Heart left ventricle (tissue), 16 donors: Measurements from ENCODE around the gene NUSAP1. TPM values are rescaled to one million over a fixed set of nuclear protein-coding genes. Genes with fewer than 3 reads are reported as not detected.
"Not testable (repeated sequence)": the region's sequence is repeated elsewhere in the genome, so short reads cannot be mapped to it uniquely, and the experiment has no call there.

Experiments used
- ATAC-seq, 4 donors: fragments of 200-7000 bp; cut with Tn5 transposase; one replicate each; pipeline ENCODE4 v1.9.1; 2020 to 2022; ENCODE audit warnings: moderate library complexity in 4 of 4, mild to moderate bottlenecking in 3 of 4, moderate number of reproducible peaks in 1 of 4
- DNase-seq, 5 donors: peaks; one replicate each; pipeline ENCODE4 v3.0.0-alpha.2; 2020
- H3K27ac ChIP-seq, 12 donors: fragments of 200-600 bp; sonication (generic) in 4 of 12; one replicate each; pipeline versions ENCODE4 v1.5.0 to v1.8.0; 2016 to 2022; ENCODE audit warnings: mild to moderate bottlenecking in 2 of 12
- H3K27me3 ChIP-seq, 9 donors: fragments of 200-600 bp; sonication (generic) in 2 of 9; one replicate each; pipeline versions ENCODE4 v1.5.1 to v1.8.0; 2016 to 2022; ENCODE audit warnings: mild to moderate bottlenecking in 3 of 9
- H3K36me3 ChIP-seq, 9 donors: fragments of 200-600 bp; sonication (generic) in 2 of 9; one replicate each; pipeline versions ENCODE4 v1.5.0 to v1.8.0; 2018 to 2022; ENCODE audit warnings: mild to moderate bottlenecking in 2 of 9
- H3K4me1 ChIP-seq, 12 donors: fragments of 200-600 bp; sonication (generic) in 4 of 12; one replicate each; pipeline versions ENCODE4 v1.5.0 to v1.8.0; 2016 to 2022; ENCODE audit warnings: mild to moderate bottlenecking in 3 of 12
- H3K4me3 ChIP-seq, 12 donors: fragments of 200-600 bp; sonication (generic) in 4 of 12; one replicate each; pipeline versions ENCODE4 v1.5.0 to v1.8.0; 2017 to 2022; ENCODE audit warnings: mild to moderate bottlenecking in 9 of 12, moderate library complexity in 4 of 12
- H3K9me3 ChIP-seq, 12 donors: fragments of 200-600 bp; sonication (generic) in 4 of 12; one replicate each; pipeline versions ENCODE4 v1.5.0 to v1.8.0; 2016 to 2022; ENCODE audit warnings: mild to moderate bottlenecking in 1 of 12
- POLR2A ChIP-seq, 2 donors: fragments of 450-650 bp; IDR thresholded peaks; one replicate each; pipeline ENCODE4 v1.6.1; 2017; ENCODE audit warnings: antibody characterized with exemption in 2 of 2, mild to moderate bottlenecking in 2 of 2, moderate library complexity in 2 of 2
- WGBS, 4 donors: extraction: QIAGEN DNeasy Blood & Tissue Kit in 2 of 4; methylation state at CpG; one replicate each; pipeline versions ENCODE4 v1.1.5 to v1.1.7; 2013 to 2018; 5-methylcytosine and 5-hydroxymethylcytosine counted together
- intact Hi-C, 10 donors: fragments of 100-400 bp; cut with DNase I; formaldehyde crosslinking; loops; one replicate each; pipeline versions ENCODE4 v1.11.1 to v1.14.2; 2022
- polyA plus RNA-seq, 2 donors: library from polyadenylated mRNA; stranded (reverse); fragments of 200-250 nt; gene quantifications; one replicate each; pipeline ENCODE4 v1.2.3, GENCODE V29; 2013
- total RNA-seq, 9 donors: library from RNA; depleted of rRNA in 2 of 9; stranded (reverse); fragments of >200 nt in 2 of 9; fragmentation: NEBNext Ultra II Directional in 3 of 9; extraction: Animal tissue kit (Norgen Biotek cat#: 25700) in 3 of 9; gene quantifications; one replicate each; pipeline versions ENCODE4 v1.1.0 to v1.2.4, GENCODE V29; 2016 to 2023
- TF ChIP-seq, protein P1 (sequence below), 12 donors: fragments of 200-600 bp; sonication (generic) in 4 of 12; IDR thresholded peaks; one replicate each; pipeline versions ENCODE4 v1.5.0 to v1.8.0; 2018 to 2022; ENCODE audit warnings: antibody characterized with exemption in 12 of 12, mild to moderate bottlenecking in 5 of 12
- donor health status: ischemic (EF 13 %, LVEDD 7.1; RV severe dilation, severe dysfunction).
- donor health status: healthy with polysubstance abuse.
- donor health status: DM: no; HTN: yes; CAD: no.
- donor health status: DM: no; HTN: no; CAD: no.
- donor health status: ischemic (EF 25% LVEDD 6.9; RV normal size, moderate dysfunction).
- donor health status: ischemic (EF 25% LVEDD 5.7; RV mildly dilated, moderate dysfunction).
- donor health status: healthy.
- donor health status: DM: yes; HTN: yes; CAD: no.
- donor health status: ischemic (EF 35%, LVEDD 5.7; RV mildly dilated, moderate dysfunction).
- donor health status: nonischemic (EF 11% LVEDD 7.7; RV severe dilation, severe dysfunction).
- donor health status: DM: yes; HTN: yes; CAD: no.
- donor health status: PGD.
- donor health status: ischemic (EF 29% LVEDD 5.4; RV normal size, mild dysfunction).
- donor health status: nonischemic (EF 23%, LVEDD 6.1; RV moderate dilation, normal function).

NUSAP1 gene
- total and polyA plus RNA-seq, 11 donors = 0.23 to 23.1 (median 1.1) TPM

DNA sequence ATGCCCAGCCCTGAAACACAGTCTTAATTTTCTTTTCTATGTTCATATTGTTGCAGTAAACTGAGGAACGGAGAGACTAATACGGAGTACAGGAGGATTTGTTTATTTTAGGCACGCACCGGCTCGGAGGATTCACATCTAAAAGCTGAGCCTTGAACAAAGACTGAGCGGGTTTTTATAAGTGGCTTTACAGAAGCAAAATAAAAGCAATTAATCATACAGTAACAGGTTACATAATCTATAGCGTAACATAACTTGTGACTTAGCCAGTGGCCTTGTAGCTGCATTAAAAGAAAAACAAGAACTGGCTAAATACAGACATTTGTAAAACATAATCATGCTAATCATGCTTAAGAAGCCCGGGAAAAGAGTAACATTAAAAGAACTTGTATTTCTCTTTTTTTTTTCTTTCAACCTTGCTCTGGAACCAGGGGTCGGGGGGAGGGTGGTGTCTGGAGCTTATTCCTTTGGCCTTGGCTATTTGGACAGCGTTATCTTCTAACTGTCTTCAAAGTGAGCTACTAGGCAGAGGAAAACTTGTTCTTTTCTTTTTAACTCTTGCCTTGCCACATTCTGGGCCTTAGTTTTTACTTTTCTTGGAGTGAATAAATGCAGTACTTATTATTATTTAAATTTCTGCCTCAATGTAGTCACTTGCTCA is 17.5 kb downstream of the NUSAP1 start:
- H3K4me1 ChIP-seq = no peaks in the 10 kb centered on the region
- DNase-seq = no peak
- H3K27me3 ChIP-seq = no peaks in the 10 kb centered on the region
- WGBS, 4 donors = 84 to 88% (median 85%) methylated on average over 10 of the region's 10 CpGs
- H3K9me3 ChIP-seq = no peaks in the 10 kb centered on the region
- no peak for TF ChIP-seq POLR2A (IDR thresholded peaks at IDR 0.05)
- intact Hi-C loops = no loop called here
- H3K4me3 ChIP-seq = no peak overlapping the region
- no peak overlapping the region for H3K27ac ChIP-seq
- H3K36me3 ChIP-seq = peaks cover 0 to 24% (median 0%) of the 10 kb centered on the region in 9 donors
- no peak for ATAC-seq

DNA sequence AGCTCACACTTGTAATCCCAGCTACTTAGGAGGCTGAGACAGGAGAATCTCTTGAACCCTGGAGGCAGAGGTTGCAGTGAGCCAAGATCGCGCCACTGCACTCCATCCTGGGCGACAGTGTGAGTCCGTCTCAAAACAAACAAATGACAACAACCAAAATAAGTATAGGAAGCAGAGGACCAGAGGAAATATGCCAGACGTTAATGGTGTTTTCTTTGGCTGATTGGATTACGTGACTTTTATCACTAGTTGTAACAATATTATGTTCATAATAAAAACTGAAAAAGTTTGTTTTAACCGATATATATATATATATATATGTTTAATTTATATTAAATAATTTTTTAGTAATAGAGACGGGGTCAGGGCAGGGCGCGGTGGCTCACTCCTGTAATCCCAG is 21.7 kb downstream of the NUSAP1 start:
- TF ChIP-seq POLR2A (IDR thresholded peaks at IDR 0.05) = no peak
- TF ChIP-seq, protein P1, sequence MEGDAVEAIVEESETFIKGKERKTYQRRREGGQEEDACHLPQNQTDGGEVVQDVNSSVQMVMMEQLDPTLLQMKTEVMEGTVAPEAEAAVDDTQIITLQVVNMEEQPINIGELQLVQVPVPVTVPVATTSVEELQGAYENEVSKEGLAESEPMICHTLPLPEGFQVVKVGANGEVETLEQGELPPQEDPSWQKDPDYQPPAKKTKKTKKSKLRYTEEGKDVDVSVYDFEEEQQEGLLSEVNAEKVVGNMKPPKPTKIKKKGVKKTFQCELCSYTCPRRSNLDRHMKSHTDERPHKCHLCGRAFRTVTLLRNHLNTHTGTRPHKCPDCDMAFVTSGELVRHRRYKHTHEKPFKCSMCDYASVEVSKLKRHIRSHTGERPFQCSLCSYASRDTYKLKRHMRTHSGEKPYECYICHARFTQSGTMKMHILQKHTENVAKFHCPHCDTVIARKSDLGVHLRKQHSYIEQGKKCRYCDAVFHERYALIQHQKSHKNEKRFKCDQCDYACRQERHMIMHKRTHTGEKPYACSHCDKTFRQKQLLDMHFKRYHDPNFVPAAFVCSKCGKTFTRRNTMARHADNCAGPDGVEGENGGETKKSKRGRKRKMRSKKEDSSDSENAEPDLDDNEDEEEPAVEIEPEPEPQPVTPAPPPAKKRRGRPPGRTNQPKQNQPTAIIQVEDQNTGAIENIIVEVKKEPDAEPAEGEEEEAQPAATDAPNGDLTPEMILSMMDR (IDR thresholded peaks at IDR 0.05) = no peak
- Histone ChIP-seq H3K27me3 (no peaks in the 10 kb centered on the region), H3K36me3 (peaks cover 0 to 55% (median 0%) of the 10 kb centered on the region in 9 donors), H3K4me3 (no peak overlapping the region), H3K4me1 (no peaks in the 10 kb centered on the region), H3K27ac (no peak overlapping the region), H3K9me3 (no peaks in the 10 kb centered on the region)
- ATAC-seq = no peak
- WGBS, 4 donors = 93 to 95% (median 94%) methylated on average over 10 of the region's 10 CpGs
- DNase-seq = no peak
- intact Hi-C loops = no loop called here

DNA sequence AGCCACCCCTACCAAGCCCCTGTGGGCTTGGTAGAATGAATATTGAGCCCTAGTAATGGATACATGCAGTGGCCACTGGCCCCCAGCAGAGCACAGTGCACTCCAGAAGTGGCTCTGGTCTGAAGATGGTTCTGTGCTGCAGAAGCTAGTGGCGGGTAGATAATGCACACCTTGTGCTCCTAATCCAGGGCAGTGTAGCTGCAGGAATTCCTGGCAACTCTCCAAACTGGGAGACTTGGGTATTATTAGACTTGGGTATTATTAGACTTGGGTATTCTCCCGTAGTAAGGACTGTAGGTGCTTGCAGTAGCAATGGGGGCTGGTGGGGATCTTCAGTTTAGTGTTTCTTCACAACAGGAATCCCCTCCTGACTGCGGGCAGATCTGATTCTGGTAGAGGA is 34.7 kb downstream of the NUSAP1 start:
- peaks cover 0 to 7% (median 0%) of the 10 kb centered on the region in 12 donors for H3K4me1 ChIP-seq
- peak; percentile 67 to 86 (median 76) for ATAC-seq
- intact Hi-C loops = no loop called here
- H3K27ac ChIP-seq = no peak overlapping the region
- no peak overlapping the region for H3K4me3 ChIP-seq
- H3K36me3 ChIP-seq = peaks cover 0 to 59% (median 0%) of the 10 kb centered on the region in 9 donors
- H3K27me3 ChIP-seq = no peaks in the 10 kb centered on the region
- 48 to 59% (median 53%) methylated on average over 3 of the region's 3 CpGs for WGBS, 4 donors
- H3K9me3 ChIP-seq = no peaks in the 10 kb centered on the region
- DNase-seq = peak in 2 of 5 donors; percentile 16 to 31
- TF ChIP-seq, protein P1 (IDR thresholded peaks at IDR 0.05) = no peak
- TF ChIP-seq POLR2A (IDR thresholded peaks at IDR 0.05) = no peak

DNA sequence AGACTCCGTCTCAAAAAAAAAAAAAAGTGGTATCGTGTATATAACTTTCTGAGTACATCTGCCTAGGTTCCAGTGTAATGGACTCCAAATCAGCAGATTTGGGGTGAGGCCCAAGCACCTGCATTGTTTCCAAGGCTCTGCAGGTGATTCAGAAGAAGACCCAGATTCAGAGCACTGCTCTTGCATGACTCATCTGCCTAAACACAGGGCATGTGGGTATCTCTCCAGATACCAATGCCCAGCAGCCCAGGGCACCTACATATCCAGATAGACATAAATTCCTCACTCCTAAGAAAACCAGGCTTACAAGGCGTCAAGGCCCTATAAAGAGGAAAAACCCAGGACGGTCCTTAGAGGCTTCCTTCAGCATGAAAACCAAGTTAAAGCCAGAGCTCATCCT is 45.3 kb downstream of the NUSAP1 start:
- no peak overlapping the region for H3K27ac ChIP-seq
- WGBS, 4 donors = 97 to 99% (median 98%) methylated on average over 4 of the region's 4 CpGs
- ATAC-seq (no peak), DNase-seq (no peak)
- no peaks in the 10 kb centered on the region for H3K9me3 ChIP-seq
- TF ChIP-seq POLR2A (IDR thresholded peaks at IDR 0.05) = no peak
- TF ChIP-seq, protein P1 (IDR thresholded peaks at IDR 0.05) = no peak
- no peaks in the 10 kb centered on the region for H3K4me1 ChIP-seq
- H3K27me3 ChIP-seq = no peaks in the 10 kb centered on the region
- no peak overlapping the region for H3K4me3 ChIP-seq
- intact Hi-C loops = no loop called here
- peaks cover 0 to 37% (median 0%) of the 10 kb centered on the region in 9 donors for H3K36me3 ChIP-seq

DNA sequence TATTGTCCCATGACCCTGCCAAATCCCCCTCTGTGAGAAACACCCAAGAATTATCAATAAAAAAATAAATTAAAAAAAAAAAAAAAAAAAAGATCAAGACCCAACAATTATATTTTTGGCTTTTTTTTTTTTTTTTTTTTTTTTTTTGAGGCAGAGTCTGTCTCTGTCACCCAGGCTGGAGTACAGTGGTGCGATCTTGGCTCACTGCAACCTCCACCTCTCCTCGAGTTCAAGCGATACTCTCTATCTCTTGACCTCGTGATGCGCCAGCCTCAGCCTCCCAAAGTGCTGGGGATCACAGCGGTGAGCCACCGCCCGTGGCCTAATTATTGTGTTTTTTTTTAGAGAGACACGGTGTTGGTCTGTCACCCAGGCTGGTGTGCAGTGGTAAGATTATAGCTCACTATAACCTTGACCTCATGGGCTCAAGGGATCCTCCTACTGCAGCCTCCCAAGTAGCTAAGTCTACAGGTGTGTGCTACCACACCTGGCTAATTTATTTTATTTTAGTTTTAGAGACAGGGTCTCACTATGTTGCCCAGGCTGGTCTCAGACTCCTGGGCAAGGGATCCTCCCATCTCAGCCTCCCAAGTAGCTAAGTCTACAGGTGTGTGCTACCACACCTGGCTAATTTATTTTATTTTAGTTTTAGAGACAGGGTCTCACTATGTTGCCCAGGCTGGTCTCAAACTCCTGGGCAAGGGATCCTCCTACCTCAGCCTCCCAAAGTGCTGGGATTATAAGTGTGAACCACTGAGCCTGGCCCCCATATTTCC is 51.5 kb downstream of the NUSAP1 start:
- H3K4me1 ChIP-seq, DNase-seq, H3K27ac ChIP-seq, H3K27me3 ChIP-seq, ATAC-seq, H3K9me3 ChIP-seq, intact Hi-C loops, H3K4me3 ChIP-seq: not testable (repeated sequence)
- 96 to 98% (median 97%) methylated on average over 9 of the region's 9 CpGs for whole genome bisulfite sequencing, 4 donors
- peaks cover 0 to 45% (median 38%) of the 10 kb centered on the region in 9 donors for H3K36me3 ChIP-seq
